Smooth muscle cell (in vitro differentiated cells): ENCODE measurements around the gene FLT3. TPM values are rescaled to one million over a fixed set of nuclear protein-coding genes. Genes with fewer than 3 reads are reported as not detected.

ENCODE experiments used
- DNase-seq: peaks from one replicate; lab custom pipeline; 2025; ENCODE audit not compliant: unreplicated experiment; lab: John Stamatoyannopoulos, UW
- H2AFZ ChIP-seq: fragments of 200-600 bp; sonication (generic); 2 replicates; pipeline ENCODE4 v1.6.0; 2016; ENCODE audit warnings: antibody characterized with exemption, low read depth, mild to moderate bottlenecking
- H3F3A ChIP-seq: fragments of 200-600 bp; sonication (generic); 2 replicates; pipeline ENCODE4 v1.6.0; 2017; ENCODE audit warnings: antibody characterized with exemption, low read depth
- H3K27ac ChIP-seq: fragments of 200-600 bp; sonication (generic); 2 replicates; pipeline ENCODE4 v1.5.1; 2016; ENCODE audit warnings: low read depth, mild to moderate bottlenecking
- H3K27me3 ChIP-seq: fragments of 200-600 bp; sonication (generic); 2 replicates; pipeline ENCODE4 v1.6.1; 2016; ENCODE audit warnings: low read depth, mild to moderate bottlenecking
- H3K36me3 ChIP-seq: fragments of 200-600 bp; sonication (generic); 2 replicates; pipeline ENCODE4 v1.5.1; 2016; ENCODE audit warnings: low read depth
- H3K4me1 ChIP-seq: fragments of 200-600 bp; sonication (generic); 2 replicates; pipeline ENCODE4 v1.5.1; 2016; ENCODE audit warnings: low read depth
- H3K4me2 ChIP-seq: fragments of 200-600 bp; sonication (generic); 2 replicates; pipeline ENCODE4 v1.6.0; 2016; ENCODE audit warnings: mild to moderate bottlenecking
- H3K4me3 ChIP-seq: fragments of 200-600 bp; sonication (generic); 2 replicates; pipeline ENCODE4 v1.5.1; 2016; ENCODE audit warnings: mild to moderate bottlenecking
- H3K79me2 ChIP-seq: fragments of 200-600 bp; sonication (generic); 2 replicates; pipeline ENCODE4 v1.6.0; 2016; ENCODE audit warnings: low read depth, mild to moderate bottlenecking
- H3K9ac ChIP-seq: fragments of 200-600 bp; sonication (generic); 2 replicates; pipeline ENCODE4 v1.6.0; 2016; ENCODE audit warnings: low read depth
- H3K9me3 ChIP-seq: fragments of 200-600 bp; sonication (generic); replicated peaks from 2 replicates; pipeline ENCODE4 v1.5.1; 2016; ENCODE audit warnings: low read depth
- H4K20me1 ChIP-seq: fragments of 200-600 bp; sonication (generic); 2 replicates; pipeline ENCODE4 v1.6.0; 2016; ENCODE audit warnings: low read depth
- WGBS: methylation state at CpG from one replicate; pipeline ENCODE4 v1.1.7; 2016; ENCODE audit warnings: low lambda C conversion rate; 5-methylcytosine and 5-hydroxymethylcytosine counted together
- polyA plus RNA-seq: library from polyadenylated mRNA; unstranded; fragments of >200 nt; fragmentation: Nextera tagmentation; extraction: Ambion mirVana; gene quantifications from 2 replicates; pipeline ENCODE4 v1.2.1, GENCODE V29; 2016
- total RNA-seq: library from RNA; depleted of rRNA; stranded (reverse); fragments of >200 nt; gene quantifications from 2 replicates; pipeline ENCODE4 v1.2.3, GENCODE V29; 2014
- TF ChIP-seq, protein P1 (sequence below): fragments of 200-600 bp; sonication (generic); IDR thresholded peaks from 2 replicates; pipeline ENCODE4 v1.5.1; 2017; ENCODE audit warnings: borderline replicate concordance, mild to moderate bottlenecking, antibody characterized with exemption; ENCODE audit not compliant: insufficient read depth, poor library complexity, severe bottlenecking

Gene FLT3
- total and polyA plus RNA-seq, 2 experiments from 2014 or later, result not detected

GRCh38 chr13:27973961-27974662 is 126.3 kb downstream of the FLT3 start:
- 43% methylated on average over 7 of the region's 7 CpGs for WGBS
- no peak for DNase-seq
- Histone ChIP-seq H3K4me2 (no peak overlapping the region), H3K4me3 (no peak overlapping the region), H2AFZ (no peak overlapping the region), H3K27ac (no peak overlapping the region), H3K9ac (no peak overlapping the region), H3K79me2 (no peaks in the 10 kb centered on the region), H3K36me3 (no peaks in the 10 kb centered on the region), H4K20me1 (no peaks in the 10 kb centered on the region), H3K27me3 (peaks cover 100% of the 10 kb centered on the region), H3F3A (no peaks in the 10 kb centered on the region), H3K9me3 (no peaks in the 10 kb centered on the region), H3K4me1 (peaks cover 17% of the 10 kb centered on the region)
- TF ChIP-seq, protein P1, sequence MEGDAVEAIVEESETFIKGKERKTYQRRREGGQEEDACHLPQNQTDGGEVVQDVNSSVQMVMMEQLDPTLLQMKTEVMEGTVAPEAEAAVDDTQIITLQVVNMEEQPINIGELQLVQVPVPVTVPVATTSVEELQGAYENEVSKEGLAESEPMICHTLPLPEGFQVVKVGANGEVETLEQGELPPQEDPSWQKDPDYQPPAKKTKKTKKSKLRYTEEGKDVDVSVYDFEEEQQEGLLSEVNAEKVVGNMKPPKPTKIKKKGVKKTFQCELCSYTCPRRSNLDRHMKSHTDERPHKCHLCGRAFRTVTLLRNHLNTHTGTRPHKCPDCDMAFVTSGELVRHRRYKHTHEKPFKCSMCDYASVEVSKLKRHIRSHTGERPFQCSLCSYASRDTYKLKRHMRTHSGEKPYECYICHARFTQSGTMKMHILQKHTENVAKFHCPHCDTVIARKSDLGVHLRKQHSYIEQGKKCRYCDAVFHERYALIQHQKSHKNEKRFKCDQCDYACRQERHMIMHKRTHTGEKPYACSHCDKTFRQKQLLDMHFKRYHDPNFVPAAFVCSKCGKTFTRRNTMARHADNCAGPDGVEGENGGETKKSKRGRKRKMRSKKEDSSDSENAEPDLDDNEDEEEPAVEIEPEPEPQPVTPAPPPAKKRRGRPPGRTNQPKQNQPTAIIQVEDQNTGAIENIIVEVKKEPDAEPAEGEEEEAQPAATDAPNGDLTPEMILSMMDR, result no peak

- Histone ChIP-seq H3K4me3 (no peak overlapping the region), H3K27me3 (peaks cover 100% of the 10 kb centered on the region), H3K4me2 (no peak overlapping the region), H3F3A (no peaks in the 10 kb centered on the region), H3K27ac (no peak overlapping the region), H2AFZ (no peak overlapping the region), H3K9me3 (no peaks in the 10 kb centered on the region), H3K4me1 (peaks cover 25% of the 10 kb centered on the region), H3K79me2 (no peaks in the 10 kb centered on the region), H3K9ac (no peak overlapping the region), H3K36me3 (no peaks in the 10 kb centered on the region), H4K20me1 (no peaks in the 10 kb centered on the region)
- 60% methylated on average over 5 of the region's 5 CpGs for WGBS
- DNase-seq, result no peak
- TF ChIP-seq, protein P1, result no peak
Observed at GRCh38 chr13:27973291-27973690, 127.1 kb downstream of the FLT3 start.

DNA sequence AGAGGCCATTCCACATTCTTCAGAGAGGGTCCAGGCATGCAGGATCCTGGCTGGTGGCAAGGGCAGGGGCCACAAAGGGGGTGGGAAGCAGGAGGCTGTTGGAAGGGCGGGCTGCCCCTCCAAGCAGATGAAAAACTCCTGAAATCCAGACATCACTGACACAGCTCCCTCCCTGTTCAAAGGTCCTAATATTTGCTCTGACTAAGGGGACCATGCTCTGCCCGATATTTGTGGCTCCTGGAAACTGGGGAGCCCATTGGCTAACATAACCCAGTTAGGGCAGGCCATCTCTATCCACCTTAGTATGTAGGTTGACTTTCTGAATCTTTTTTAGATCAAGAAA is 127.9 kb downstream of the FLT3 start:
- peaks cover 100% of the 10 kb centered on the region for H3K27me3 ChIP-seq
- H3K9ac ChIP-seq, result no peak overlapping the region
- no peak overlapping the region for H3K27ac ChIP-seq
- 64% methylated on average over 2 of the region's 2 CpGs for WGBS
- no peaks in the 10 kb centered on the region for H3K36me3 ChIP-seq
- no peaks in the 10 kb centered on the region for H4K20me1 ChIP-seq
- TF ChIP-seq, protein P1, result no peak
- no peak overlapping the region for H3K4me3 ChIP-seq
- no peaks in the 10 kb centered on the region for H3F3A ChIP-seq
- no peak for DNase-seq
- peaks cover 28% of the 10 kb centered on the region for H3K4me1 ChIP-seq
- H3K4me2 ChIP-seq, result no peak overlapping the region
- H3K9me3 ChIP-seq, result no peaks in the 10 kb centered on the region
- no peak overlapping the region for H2AFZ ChIP-seq
- no peaks in the 10 kb centered on the region for H3K79me2 ChIP-seq

DNA sequence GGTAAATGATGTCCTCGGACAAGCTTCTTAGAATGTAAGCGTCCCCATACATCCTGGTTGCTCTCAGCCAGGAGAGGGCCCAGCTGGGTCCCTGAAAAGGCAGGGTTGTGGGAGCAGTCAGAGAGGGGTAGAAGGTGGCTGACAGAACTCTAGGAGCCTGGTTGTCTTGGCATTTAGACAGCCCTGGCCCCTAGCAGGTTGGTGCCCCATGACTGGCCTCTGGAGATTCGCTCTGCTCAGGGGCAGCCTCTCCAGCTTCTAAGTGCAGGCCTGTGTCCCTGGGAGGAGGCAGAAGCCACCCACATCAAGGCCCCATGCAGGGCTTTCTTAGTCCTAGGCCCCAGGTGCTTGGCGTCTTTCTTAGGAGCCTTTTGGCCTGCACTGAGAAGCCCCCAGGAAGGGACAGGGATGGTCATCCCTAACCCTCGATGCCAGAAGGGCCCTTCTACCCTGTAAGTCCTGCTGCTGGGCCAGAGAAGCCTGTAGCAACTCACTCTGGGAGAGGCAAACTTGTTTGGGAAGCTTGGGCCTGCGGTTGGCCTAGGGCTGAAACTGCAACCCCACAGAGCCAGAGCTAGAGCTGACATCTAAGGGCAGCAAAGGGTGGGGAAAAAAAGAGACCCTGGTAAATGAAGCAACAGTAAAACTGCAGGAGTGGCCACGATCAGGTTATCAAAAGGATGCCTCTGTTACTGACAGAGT is 128.4 kb downstream of the FLT3 start:
- no peaks in the 10 kb centered on the region for H3F3A ChIP-seq
- no peak overlapping the region for H2AFZ ChIP-seq
- no peaks in the 10 kb centered on the region for H3K36me3 ChIP-seq
- no peak overlapping the region for H3K27ac ChIP-seq
- no peak overlapping the region for H3K9ac ChIP-seq
- peaks cover 30% of the 10 kb centered on the region for H3K4me1 ChIP-seq
- 57% methylated on average over 7 of the region's 7 CpGs for WGBS
- H3K79me2 ChIP-seq, result no peaks in the 10 kb centered on the region
- no peak overlapping the region for H3K4me3 ChIP-seq
- no peaks in the 10 kb centered on the region for H4K20me1 ChIP-seq
- no peak overlapping the region for H3K4me2 ChIP-seq
- no peaks in the 10 kb centered on the region for H3K9me3 ChIP-seq
- no peak for DNase-seq
- TF ChIP-seq, protein P1, result no peak
- peaks cover 100% of the 10 kb centered on the region for H3K27me3 ChIP-seq
